COLO668 (cell line): ENCODE results near the gene SMKR1.
"Not testable (repeated sequence)": the region's sequence is repeated elsewhere in the genome, so short reads cannot be mapped to it uniquely, and the experiment has no call there.

Experiments
- DNase-seq: peaks from one replicate; lab custom pipeline; 2025; ENCODE audit not compliant: unreplicated experiment; lab: John Stamatoyannopoulos, UW

The SMKR1 gene

GRCh38 chr7:129481376-129481775 lies 21.0 kb upstream of the SMKR1 start:
- DNase-seq = not testable (repeated sequence)

GRCh38 chr7:129482781-129483180 lies 19.6 kb upstream of the SMKR1 start:
- DNase-seq = no peak

GRCh38 chr7:129489491-129489890 lies 12.8 kb upstream of the SMKR1 start:
- no peak for DNase-seq

GRCh38 chr7:129492391-129492790 lies 9.9 kb upstream of the SMKR1 start:
- no peak for DNase-seq

GRCh38 chr7:129493555-129493954 lies 8.8 kb upstream of the SMKR1 start:
- DNase-seq = no peak

- no peak for DNase-seq
Observed at GRCh38 chr7:129494041-129494440, 8.3 kb upstream of the SMKR1 start.

GRCh38 chr7:129495987-129496386 lies 6.3 kb upstream of the SMKR1 start:
- DNase-seq = no peak

- DNase-seq = no peak
Observed at GRCh38 chr7:129496653-129497052, 5.7 kb upstream of the SMKR1 start.

- DNase-seq = no peak
Observed at GRCh38 chr7:129497156-129497555, 5.2 kb upstream of the SMKR1 start.

- DNase-seq = no peak
Observed at GRCh38 chr7:129498021-129498420, 4.3 kb upstream of the SMKR1 start.

- no peak for DNase-seq
Observed at GRCh38 chr7:129499999-129500398, 2.3 kb upstream of the SMKR1 start.

GRCh38 chr7:129502708-129503685 lies 666 bp downstream of the SMKR1 start:
- peak; percentile 61 for DNase-seq

- DNase-seq = no peak
Observed at GRCh38 chr7:129503725-129504124, 1.4 kb downstream of the SMKR1 start.

GRCh38 chr7:129512192-129512591 lies 9.9 kb downstream of the SMKR1 start:
- no peak for DNase-seq

- no peak for DNase-seq
Observed at GRCh38 chr7:129513546-129513945, 11.2 kb downstream of the SMKR1 start.

- no peak for DNase-seq
Observed at GRCh38 chr7:129514683-129515082, 12.4 kb downstream of the SMKR1 start.

- no peak for DNase-seq
Observed at GRCh38 chr7:129515381-129515780, 13.1 kb downstream of the SMKR1 start.

- DNase-seq = no peak
Observed at GRCh38 chr7:129517931-129518330, 15.6 kb downstream of the SMKR1 start.

GRCh38 chr7:129519464-129519863 lies 17.1 kb downstream of the SMKR1 start:
- DNase-seq = no peak

- DNase-seq = no peak
Observed at GRCh38 chr7:129522088-129522970, 20.0 kb downstream of the SMKR1 start.

GRCh38 chr7:129522971-129523340 lies 20.6 kb downstream of the SMKR1 start:
- DNase-seq = no peak

- DNase-seq = no peak
Observed at GRCh38 chr7:129523924-129524323, 21.6 kb downstream of the SMKR1 start.
